Measurements from ENCODE around the gene ZNF445.
"Not testable (repeated sequence)": the region's sequence is repeated elsewhere in the genome, so short reads cannot be mapped to it uniquely, and the experiment has no call there.

ZNF445 gene

DNA sequence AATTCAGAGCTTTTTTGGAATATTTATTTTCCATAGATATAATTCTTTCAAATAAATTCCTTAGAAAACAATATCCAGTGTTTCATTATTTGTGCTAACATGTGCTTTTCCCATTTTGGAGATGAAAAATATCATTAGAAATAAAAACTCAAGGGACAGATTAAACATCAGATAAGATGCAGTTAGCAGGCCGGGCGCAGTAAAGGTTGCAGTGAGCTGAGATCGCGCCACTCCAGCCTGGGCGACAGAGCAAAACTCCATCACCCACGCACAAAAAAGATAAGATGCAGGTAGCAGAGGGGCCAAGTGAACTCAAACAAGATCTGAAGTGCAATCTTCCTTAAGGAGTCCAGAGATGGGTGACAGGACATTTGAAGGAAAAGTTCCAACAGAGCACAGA lies 48.0 kb downstream of the ZNF445 start:
- DNase-seq = no peak

DNA sequence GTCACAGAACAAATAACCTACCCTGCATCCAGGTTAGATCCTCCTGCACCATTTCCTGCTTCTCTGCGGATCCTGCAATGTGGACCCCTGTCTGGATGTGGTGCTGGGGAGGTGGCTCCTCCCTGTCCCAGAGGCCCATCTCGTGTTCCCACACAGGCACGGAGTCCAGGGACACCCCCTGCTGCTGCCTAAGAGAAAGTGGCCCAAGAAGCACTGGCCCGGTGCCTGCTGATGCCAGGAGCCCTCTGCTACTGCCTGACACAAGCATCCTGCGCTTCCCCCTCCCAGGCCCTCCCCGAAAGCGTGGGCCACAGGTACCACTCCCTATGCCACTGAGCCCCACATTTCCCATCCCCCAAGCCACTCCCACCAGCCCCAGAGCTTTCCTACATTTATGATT lies 48.6 kb downstream of the ZNF445 start:
- no peak for DNase-seq

DNA sequence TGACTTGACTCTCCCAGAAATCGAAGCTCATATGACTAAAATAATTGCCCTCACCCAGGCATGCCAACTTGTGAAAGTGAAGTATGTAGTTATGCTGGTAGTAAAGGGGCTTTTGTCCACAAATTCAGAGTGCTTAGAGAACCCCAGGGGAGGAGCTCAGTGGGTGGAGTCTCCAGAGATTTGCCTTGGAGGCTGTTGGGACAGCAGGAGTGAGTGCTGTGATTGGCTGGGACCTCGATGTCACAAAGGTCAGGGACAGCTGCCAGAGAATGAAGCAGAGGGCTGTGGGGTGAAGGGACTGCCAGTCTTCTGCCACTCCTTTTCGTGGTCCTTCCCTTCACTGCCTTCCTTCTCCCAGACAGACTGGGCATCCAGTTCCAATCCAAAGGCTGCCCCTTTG lies 49.8 kb downstream of the ZNF445 start:
- DNase-seq = no peak

- no peak for DNase-seq
Measured at GRCh38 chr3:44424758-44425157, 52.7 kb downstream of the ZNF445 start.

GRCh38 chr3:44421280-44421679 lies 56.2 kb downstream of the ZNF445 start:
- no peak for DNase-seq

GRCh38 chr3:44420676-44421075 lies 56.8 kb downstream of the ZNF445 start:
- no peak for DNase-seq

DNA sequence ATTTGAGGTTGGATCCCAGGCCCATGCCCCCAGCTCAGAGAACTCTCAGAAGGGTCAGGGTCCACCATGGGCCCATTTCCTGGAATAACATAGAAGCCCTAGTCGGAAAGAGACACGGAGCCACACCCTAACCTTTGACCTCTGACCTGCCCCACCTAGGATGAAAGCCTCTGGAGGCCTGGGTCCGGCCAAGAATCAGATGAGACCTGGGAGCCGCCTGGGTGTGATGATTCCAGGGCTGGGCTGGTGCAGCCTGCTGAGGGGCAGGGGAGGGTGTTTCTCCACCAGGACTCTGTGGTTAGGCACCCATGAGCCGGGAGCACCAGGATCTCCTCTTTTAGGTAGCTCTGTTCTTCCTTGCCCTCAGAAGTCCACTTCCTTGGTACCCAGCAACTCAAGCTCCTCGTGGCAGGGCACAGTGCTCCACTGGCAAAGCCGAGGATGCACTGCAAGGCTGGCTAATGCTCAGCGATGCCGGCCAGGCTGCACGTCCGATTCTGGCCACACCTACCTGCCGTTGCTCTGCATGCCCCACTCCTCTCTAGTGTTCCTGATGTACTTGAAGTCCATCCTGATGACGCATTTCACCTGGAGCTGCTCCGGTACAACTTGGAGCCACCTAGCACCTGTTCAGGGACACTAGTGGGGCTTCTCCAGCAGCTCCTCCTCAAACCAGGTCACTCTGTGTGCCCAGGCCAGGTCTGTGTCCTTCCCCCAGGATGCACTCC lies 57.4 kb downstream of the ZNF445 start:
- DNase-seq = no peak

GRCh38 chr3:44419116-44419922 lies 58.2 kb downstream of the ZNF445 start:
- no peak for DNase-seq

- no peak for DNase-seq
Measured at GRCh38 chr3:44418549-44418948, 58.9 kb downstream of the ZNF445 start.

DNA sequence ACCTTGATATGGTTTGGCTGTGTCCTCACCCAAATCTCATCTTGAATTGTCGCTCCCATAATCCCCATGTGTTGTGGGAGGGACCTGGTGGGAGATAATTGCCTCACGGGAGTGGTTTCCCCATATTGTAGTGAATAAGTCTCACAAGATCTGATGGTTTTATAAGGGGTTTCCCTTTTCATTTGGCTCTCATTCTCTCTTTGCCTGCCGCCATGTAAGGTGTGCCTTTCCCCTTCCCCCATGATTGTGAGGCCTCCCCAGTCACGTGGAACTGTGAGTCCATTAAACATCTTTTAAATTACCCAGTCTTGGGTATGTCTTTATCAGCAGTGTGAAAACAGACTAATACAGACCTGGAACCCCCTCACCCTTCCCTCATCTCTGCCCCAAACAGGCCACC lies 59.4 kb downstream of the ZNF445 start:
- not testable (repeated sequence) for DNase-seq

DNA sequence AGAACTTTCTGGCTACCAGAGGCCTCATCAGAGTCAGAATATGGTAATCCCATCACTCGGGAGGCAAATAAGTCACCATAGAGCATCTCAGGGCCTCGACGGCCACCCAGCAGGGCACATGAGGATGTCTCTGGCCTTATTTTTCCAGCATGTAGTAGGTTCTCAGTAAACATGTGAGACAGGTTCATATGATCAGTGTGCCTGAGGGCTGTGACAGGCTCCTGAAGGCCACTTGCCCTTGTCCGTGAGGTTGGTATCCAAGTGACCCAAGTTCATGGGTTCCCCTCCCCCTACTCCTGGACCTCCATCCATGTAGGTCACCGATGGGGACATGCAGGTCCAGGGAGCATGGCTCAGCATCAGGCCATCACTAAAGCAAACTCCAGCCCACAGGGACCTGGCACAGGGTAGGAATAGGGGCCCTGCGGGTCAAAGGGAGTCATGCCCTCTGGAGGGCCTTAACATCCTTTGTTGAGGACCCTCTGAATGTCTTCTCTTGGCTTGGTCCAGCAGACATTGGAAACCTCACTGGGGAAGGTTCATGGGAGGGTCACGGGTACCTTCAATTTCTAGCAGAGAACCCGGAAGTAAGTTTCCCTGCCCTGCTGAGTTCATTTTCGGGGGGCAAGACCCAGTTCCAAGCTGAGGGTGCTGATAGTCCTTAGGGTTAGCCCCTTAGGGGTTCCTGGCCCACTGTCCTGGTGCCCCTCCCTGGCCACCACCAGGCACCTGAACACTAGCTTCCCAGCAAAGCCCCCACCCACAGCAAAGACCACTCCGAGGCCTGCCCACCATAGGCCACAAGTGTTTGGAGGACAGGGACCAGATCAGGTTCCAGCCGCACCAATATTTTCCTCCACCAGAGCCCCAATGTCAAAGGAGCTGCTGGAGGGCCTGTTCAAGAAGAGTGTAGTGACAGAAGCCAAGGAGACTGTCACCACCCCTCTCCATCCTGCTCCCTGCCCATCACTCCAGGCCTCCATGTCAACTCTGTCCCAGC lies 61.1 kb downstream of the ZNF445 start:
- no peak for DNase-seq

DNA sequence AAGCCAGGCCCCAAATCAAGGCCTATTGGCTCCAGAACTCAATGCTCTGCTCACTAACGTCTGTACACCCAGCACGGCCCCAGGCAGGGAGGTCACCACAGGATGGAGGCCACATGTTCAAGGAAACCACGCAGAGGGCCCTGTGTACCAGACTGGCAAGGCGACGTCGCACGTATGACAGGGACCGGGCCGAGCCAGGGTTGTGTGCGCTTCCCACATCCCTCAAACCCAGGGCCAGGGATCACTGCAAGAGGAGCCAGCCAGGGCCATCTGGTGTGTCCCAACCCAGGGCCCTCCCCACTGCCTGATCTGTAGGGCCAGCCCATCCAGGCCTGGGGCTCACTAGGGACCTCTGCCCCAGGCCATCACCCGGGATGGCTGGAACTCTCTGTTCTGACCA lies 62.0 kb downstream of the ZNF445 start:
- DNase-seq = no peak

DNA sequence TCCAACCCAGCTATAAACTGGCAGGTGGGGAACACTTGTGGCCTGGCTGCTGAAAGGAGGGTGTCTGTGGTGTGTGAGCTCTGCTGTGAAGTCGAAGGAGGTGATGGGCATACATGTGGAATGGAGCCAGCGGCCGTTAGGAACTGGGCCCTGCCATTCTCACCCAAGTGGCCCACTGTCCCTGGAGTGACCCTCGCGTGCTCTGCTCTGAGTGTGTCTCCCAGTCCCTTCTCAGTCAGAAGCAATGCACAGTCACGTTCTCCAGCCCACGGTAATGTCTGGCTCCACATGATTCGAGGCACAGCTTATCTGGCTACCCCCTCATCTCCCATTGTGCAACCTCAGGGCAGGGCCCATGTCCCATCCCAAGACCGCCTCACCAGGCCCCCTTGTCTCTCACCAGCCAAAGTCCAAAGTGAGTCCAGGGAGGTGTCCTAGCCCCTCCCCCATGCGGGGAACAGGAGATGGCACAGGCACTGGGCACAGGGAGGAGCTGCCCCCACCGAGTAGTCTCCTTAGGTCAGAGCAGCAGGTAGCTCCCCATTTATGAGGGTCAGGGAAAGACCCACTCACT lies 62.9 kb downstream of the ZNF445 start:
- no peak for DNase-seq

- DNase-seq = no peak
Measured at GRCh38 chr3:44412365-44412764, 65.1 kb downstream of the ZNF445 start.

- DNase-seq = no peak
Measured at GRCh38 chr3:44411031-44411645, 66.3 kb downstream of the ZNF445 start.

GRCh38 chr3:44409640-44410410 lies 67.6 kb downstream of the ZNF445 start:
- DNase-seq = no peak

DNA sequence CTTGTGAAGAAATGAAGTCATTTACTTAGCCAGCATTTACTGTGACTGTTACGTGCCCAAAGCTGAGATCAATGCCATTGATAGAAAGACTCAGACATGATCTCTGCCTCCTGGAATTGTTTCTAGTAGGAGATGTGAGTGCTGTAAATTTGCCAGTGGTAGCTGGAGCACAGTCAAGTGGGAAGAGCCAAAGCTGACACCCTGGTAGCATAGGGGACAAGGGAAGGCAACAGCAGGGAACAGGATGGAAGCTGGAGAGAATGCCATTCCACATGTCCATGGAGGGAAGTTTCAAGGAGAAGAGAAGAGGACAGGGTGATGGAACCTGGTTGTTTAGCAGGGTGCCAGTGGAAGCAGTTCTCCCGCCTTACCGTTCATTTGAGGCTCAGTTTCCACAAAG lies 74.9 kb downstream of the ZNF445 start:
- no peak for DNase-seq

DNA sequence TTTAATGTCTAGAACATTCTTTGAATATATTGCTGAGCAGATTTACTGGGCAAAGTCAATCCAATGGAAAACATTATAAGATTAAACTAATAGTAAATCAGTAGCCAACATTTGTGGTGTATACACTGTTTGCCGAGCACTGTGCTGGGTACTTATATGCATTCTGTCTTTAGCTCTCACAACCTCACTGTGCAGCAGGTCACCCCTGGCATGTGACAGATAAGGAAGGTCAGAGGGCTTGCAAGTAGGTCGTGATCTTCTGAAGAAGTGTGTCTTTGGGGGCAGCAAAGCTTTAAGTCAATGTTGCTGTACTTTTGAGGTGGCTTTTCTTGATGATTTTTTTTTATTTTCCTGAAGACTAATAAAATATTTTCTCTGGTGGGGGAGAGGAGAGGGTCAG lies 76.7 kb downstream of the ZNF445 start:
- no peak for DNase-seq

- DNase-seq = no peak
Measured at GRCh38 chr3:44398853-44399252, 78.6 kb downstream of the ZNF445 start.

DNA sequence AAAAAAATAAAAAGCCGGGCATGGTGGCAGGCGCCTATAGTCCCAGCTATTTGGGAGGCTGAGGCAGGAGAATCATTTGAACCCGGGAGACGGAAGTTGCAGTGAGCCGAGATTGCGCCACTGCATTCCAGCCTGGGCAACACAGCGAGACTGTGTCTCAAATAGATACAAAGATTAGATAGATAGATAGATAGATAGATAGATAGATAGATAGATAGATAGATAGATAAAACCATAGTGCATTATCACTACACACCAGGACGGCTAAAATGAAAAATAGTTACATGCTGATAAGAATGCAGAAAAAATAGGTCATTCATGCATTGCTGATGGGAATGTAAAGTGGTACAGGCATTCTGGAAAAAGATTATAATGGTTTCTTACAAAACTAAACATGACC lies 79.2 kb downstream of the ZNF445 start:
- not testable (repeated sequence) for DNase-seq

Measured in activated CD4-positive, alpha-beta T cell treated with anti-CD3 and anti-CD28 coated beads, Interleukin-2, amount 50 U/mL, for 4 hours (primary cell).